Activated gamma-delta T cell (primary cell): ENCODE data around the gene GRIN2C.

Experiments
- DNase-seq: peaks from one replicate; lab custom pipeline; 2025; lab: John Stamatoyannopoulos, UW

The GRIN2C gene

DNA sequence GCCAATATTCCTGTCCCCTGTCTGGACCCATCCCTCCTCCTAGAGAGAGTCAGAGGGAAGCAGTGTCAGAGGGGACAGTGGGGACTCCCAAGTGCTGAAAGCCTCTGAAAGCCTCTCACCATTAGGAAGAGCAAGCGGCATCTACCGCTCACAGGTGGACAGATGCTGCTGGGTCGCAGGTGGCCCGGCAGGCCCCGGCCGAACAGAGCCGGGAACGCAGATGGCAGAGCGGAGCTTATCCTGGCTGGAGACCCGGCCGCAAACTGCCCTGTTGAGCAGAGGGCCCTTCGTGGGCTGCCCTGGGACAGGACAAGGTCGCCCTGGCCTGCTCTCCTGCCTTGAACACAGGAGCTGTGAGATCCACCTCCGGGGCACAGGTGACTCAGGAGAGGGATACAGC lies 60.6 kb downstream of the GRIN2C start:
- no peak for DNase-seq

DNA sequence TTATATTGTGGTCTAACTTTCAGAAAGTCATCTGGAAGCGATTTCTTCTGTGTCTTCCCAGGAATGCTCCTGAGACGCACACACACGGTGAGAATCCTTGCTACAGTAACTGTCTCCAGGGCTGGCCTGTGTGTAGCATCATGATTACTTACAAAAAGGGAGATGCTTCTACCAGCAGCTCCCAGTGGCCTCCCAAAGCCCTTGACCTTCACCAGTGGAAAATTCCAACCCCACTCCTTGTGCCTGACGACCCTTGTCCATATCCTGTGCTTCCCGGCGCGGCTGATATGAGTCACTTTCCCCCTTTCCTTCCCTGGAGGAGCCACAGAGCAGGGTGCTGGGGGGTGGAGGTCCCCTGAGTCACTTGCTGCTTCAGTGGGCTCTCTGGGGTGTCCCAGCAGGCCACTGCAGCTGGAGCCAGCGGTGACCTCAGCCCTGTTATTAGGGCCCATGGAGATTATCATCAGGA lies 61.4 kb downstream of the GRIN2C start:
- no peak for DNase-seq

DNA sequence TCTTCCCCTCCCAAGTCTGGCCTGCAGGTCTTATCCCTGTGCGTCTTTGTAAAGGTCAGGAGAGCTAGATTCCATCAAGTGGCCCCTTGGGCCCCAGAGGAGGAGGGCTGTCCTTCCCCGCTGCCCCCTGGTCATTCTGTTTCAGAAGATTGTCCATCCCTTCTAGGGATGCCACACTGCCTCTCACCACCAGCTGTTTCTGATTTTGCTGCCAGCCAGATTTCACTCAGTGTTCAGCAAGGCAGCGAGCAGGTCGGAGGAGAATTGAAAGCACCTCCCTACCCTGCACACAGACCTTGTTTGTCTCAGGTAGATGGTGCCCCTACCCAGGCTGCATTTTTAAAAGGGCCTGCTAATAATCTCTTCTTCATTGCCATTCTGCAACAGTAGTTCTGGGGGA lies 61.9 kb downstream of the GRIN2C start:
- DNase-seq: no peak

DNA sequence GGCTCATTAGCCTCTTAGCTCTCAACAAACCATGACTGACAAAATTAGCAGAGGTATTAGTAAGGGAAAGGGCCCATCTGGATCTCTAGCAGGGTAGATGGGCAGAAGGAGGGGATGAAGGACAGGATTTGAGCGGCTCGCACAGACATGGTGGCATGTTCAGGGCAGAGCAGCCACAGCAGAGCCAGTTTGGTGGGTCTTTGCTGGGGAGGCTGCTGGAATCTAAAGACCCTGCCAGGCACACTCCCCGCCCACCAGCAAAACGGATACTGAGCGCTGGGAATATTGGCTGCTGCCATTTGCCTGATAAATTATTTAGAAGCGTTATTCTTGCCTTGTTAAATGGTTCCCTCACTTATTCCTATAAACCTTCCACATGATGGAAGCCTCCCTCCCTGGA lies 62.8 kb downstream of the GRIN2C start:
- DNase-seq: no peak

DNA sequence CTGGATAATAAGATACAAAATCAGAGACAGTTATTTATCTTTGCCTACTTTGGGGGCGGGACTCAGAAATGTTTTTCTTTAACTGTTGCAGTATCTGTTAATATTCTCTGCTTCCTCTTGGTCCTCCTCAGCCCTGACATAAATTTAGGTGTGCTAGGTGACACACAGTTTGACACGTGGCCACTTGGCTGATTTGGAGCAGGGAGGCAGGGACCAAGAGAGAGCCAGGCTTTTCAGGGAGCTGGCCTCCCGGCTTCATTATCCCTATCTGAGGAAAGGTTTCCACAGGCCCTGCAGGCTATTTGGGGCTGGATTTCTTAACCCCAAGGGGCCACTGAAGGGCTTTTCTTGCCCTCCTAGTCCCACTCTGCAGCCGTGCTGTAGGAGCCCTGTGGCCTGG lies 63.5 kb downstream of the GRIN2C start:
- no peak for DNase-seq

DNA sequence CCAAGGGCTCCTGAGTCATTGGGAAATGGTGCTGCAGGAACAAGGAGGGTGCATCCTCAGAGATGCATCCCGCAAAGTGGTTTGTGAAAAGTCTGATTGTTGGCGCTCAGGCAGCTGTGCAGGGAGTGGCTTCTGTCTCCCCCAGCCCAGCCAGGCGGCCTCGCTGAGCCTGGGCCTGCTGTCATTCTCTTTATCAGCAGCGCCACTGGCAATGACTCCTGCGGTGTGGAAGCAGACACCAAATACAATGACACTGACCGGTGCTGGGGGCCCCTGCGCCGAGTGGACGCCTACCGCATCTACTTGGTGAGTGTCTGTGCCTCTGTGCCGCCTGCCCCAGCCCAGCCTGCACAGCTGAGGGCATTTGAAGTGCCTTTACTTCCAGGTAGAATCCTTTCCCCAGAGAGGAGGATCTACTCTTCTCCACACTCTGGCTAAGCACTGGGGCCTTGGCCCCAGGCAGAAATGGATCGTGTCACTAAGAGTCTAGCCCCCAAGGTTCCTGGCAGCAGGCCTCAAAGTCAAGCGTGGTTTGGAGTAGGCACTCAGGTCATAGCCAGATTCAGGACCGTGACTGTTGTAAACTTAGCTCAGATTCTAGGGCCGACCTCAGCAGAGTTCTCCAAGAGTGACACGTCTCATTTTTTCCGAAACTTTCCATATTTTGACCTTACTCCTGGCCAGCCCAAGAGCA lies 64.2 kb downstream of the GRIN2C start:
- DNase-seq: no peak

DNA sequence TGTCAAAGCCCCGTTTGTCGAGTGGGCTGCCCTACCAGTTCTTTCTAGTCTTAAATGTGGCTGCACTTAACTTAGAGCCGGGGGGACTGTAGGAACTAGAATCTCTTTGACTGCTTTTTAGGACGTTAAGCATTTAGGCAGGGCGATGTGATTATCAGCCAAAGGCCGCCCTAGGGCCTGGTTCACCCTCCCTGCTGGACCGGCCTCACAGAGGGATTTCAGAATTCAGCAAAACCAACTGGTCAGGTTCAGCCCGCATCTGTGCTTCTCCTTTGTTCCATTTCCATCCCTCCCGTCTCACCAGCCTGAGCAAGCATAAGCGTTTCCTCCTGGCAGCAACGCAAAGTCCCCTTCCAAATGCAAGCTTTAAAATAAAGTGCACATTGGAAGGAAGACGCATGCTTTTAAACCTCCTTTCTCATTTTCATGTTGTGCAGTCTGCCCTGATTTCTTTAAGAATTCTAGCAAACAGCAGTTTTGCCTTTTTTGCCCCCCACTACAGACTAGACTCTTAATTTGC lies 67.0 kb downstream of the GRIN2C start:
- no peak for DNase-seq
